Sigmoid colon (tissue), 4 donors: ENCODE results near the gene SLC15A5.

Experiments used
- CTCF ChIP-seq, 4 experiments: fragments of 450-650 bp in 3 of 4; fragments of 200-600 bp in 1 of 4; IDR thresholded peaks; one replicate each; pipeline ENCODE4 v1.5.1; 2016 to 2019; ENCODE audit warnings: antibody characterized with exemption in 4 of 4, mild to moderate bottlenecking in 3 of 4, moderate library complexity in 2 of 4
- POLR2A ChIP-seq, 2 donors: fragments of 450-650 bp; IDR thresholded peaks; one replicate each; pipeline ENCODE4 v1.6.1; 2016; ENCODE audit warnings: antibody characterized with exemption in 2 of 2, mild to moderate bottlenecking in 2 of 2, moderate library complexity in 2 of 2
- POLR2AphosphoS5 ChIP-seq, 4 donors: sonication (generic); formaldehyde crosslinking; IDR thresholded peaks; one replicate each; pipeline ENCODE4 v1.6.1; 2017; ENCODE audit warnings: antibody characterized with exemption in 4 of 4

GRCh38 chr12:16269946-16270345, 7.5 kb downstream of the SLC15A5 start:
- TF ChIP-seq CTCF (IDR thresholded peaks at IDR 0.05) (no peak), POLR2AphosphoS5 (IDR thresholded peaks at IDR 0.05) (no peak), POLR2A (IDR thresholded peaks at IDR 0.05) (no peak)
